ENCODE results near the gene CLDN34.

DNA sequence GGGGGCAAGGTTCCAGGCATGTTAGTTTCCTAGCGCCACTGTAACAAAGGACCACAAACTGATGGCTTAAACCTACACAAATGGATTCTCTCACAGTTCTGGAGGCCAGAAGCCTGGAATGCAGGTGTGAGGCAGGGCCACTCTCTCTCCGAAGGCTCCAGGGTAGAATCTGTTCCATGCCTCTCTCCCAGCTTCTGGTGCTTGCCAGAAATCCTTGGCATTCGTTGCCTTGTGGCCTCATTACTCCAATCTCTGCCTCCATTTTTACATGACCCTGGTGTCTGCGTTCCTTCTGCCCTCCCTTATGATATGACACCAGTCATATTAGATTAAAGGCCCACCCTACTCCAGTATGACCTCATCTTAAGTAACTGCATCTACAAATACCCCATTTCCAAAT, 39.6 kb downstream of the CLDN34 start:
- no peak for TF ChIP-seq EZH2phosphoT487 (conservative IDR thresholded peaks at IDR 0.05; ENCODE audit: low read length)
- TF ChIP-seq, protein P1, sequence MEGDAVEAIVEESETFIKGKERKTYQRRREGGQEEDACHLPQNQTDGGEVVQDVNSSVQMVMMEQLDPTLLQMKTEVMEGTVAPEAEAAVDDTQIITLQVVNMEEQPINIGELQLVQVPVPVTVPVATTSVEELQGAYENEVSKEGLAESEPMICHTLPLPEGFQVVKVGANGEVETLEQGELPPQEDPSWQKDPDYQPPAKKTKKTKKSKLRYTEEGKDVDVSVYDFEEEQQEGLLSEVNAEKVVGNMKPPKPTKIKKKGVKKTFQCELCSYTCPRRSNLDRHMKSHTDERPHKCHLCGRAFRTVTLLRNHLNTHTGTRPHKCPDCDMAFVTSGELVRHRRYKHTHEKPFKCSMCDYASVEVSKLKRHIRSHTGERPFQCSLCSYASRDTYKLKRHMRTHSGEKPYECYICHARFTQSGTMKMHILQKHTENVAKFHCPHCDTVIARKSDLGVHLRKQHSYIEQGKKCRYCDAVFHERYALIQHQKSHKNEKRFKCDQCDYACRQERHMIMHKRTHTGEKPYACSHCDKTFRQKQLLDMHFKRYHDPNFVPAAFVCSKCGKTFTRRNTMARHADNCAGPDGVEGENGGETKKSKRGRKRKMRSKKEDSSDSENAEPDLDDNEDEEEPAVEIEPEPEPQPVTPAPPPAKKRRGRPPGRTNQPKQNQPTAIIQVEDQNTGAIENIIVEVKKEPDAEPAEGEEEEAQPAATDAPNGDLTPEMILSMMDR (IDR thresholded peaks at IDR 0.05; ENCODE audit: insufficient read depth, low read length, poor library complexity, severe bottlenecking), result no peak
